Endothelial cell of umbilical vein (primary cell): ENCODE data around the gene DAGLB. TPM values are rescaled to one million over a fixed set of nuclear protein-coding genes. Genes with fewer than 3 reads are reported as not detected.

Source experiments
- BruUV-seq: library from RNA; stranded (reverse); fragments of 400-500 nt; replicated peaks from 2 replicates; lab custom pipeline; 2021; lab: Mats Ljungman, UMichigan
- CTCF ChIA-PET: fragments of 300-600, 350-600 bp; sonication (Branson Sonifier 250); formaldehyde crosslinking; loops from one replicate; lab custom pipeline; 2021; ENCODE audit warnings: antibody characterized with exemption, inconsistent platforms; lab: Charles Lee
- POLR2A ChIA-PET: fragments of 300-600, 350-600 bp; sonication (Branson Sonifier 250); formaldehyde crosslinking; loops from one replicate; lab custom pipeline; 2021; ENCODE audit warnings: antibody characterized with exemption, inconsistent platforms; lab: Charles Lee
- DNase-seq: peaks from one replicate; pipeline ENCODE4 v3.0.0-alpha.2; 2011; ENCODE audit warnings: low read depth, low spot score
- FAIRE-seq: peaks from 2 replicates; lab custom pipeline; 2011; peaks lifted over from hg19 to GRCh38; lab: Jason Lieb, UNC
- H2AFZ ChIP-seq: 2 replicates; pipeline ENCODE4 v1.6.0; 2012; ENCODE audit warnings: low read depth, low read length, control low read depth, inconsistent platforms
- H3K27ac ChIP-seq: 2 replicates; pipeline ENCODE4 v1.5.1; 2011; ENCODE audit warnings: low read depth, mild to moderate bottlenecking, control low read depth, low read length, moderate library complexity; ENCODE audit not compliant: insufficient read depth
- H3K27me3 ChIP-seq, 2 experiments: 2 replicates each; pipeline versions ENCODE4 v1.6.0 to v1.6.1; 2011; ENCODE audit warnings: low read length in 2 of 2, mixed read lengths in 1 of 2; ENCODE audit not compliant: control insufficient read depth in 2 of 2, insufficient read depth in 2 of 2
- H3K36me3 ChIP-seq, 2 experiments: 2 replicates in 1 of 2; 3 replicates in 1 of 2; pipeline ENCODE4 v1.5.1; 2011; ENCODE audit warnings: low read length in 2 of 2, mild to moderate bottlenecking in 1 of 2, moderate library complexity in 1 of 2; ENCODE audit not compliant: control insufficient read depth in 2 of 2, insufficient read depth in 2 of 2; ENCODE audit errors: extremely low read depth in 1 of 2
- H3K4me1 ChIP-seq: 3 replicates; pipeline ENCODE4 v1.5.1; 2011; ENCODE audit warnings: mild to moderate bottlenecking, low read length; ENCODE audit not compliant: control insufficient read depth, insufficient read depth; ENCODE audit errors: extremely low read depth
- H3K4me2 ChIP-seq: 2 replicates; pipeline ENCODE4 v1.6.1; 2011; ENCODE audit warnings: low read length, control low read depth, mixed read lengths; ENCODE audit not compliant: insufficient read depth
- H3K4me3 ChIP-seq, 3 experiments: fragments of 200-600 bp in 1 of 3; sonication (generic), shearing (Covaris generic) in 1 of 3; replicated peaks in 1 of 3; 2 replicates each; pipeline ENCODE4 v1.5.1; 2011 to 2016; ENCODE audit warnings: control low read depth in 3 of 3, low read length in 3 of 3, mild to moderate bottlenecking in 2 of 3, inconsistent platforms in 1 of 3, low read depth in 1 of 3, moderate library complexity in 1 of 3; ENCODE audit not compliant: insufficient read depth in 1 of 3
- H3K79me2 ChIP-seq: 2 replicates; pipeline ENCODE4 v1.6.0; 2012; ENCODE audit warnings: low read length, inconsistent platforms; ENCODE audit not compliant: control insufficient read depth, insufficient read depth
- H3K9ac ChIP-seq: replicated peaks from 2 replicates; pipeline ENCODE3; 2011; ENCODE audit warnings: low read length, control low read depth; ENCODE audit not compliant: insufficient read depth; ENCODE audit errors: extremely low read depth
- H3K9me1 ChIP-seq: replicated peaks from 3 replicates; pipeline ENCODE4 v1.6.0; 2011; ENCODE audit warnings: mild to moderate bottlenecking, low read length; ENCODE audit not compliant: control insufficient read depth, insufficient read depth; ENCODE audit errors: extremely low read depth
- H3K9me3 ChIP-seq: replicated peaks from 2 replicates; pipeline ENCODE4 v1.5.1; 2012; ENCODE audit warnings: low read length, inconsistent platforms; ENCODE audit not compliant: control insufficient read depth, insufficient read depth
- H4K20me1 ChIP-seq: replicated peaks from 2 replicates; pipeline ENCODE3; 2011; ENCODE audit warnings: mild to moderate bottlenecking, low read length; ENCODE audit not compliant: control insufficient read depth, insufficient read depth; ENCODE audit errors: extremely low read depth
- CTCF ChIP-seq, 2 donors: IDR thresholded peaks; 1 replicate in 1 of 2; 2 replicates in 1 of 2; pipeline ENCODE4 v1.5.1; 2011; ENCODE audit warnings: low read length in 2 of 2, mild to moderate bottlenecking in 2 of 2, moderate library complexity in 2 of 2, control low read depth in 1 of 2, inconsistent platforms in 1 of 2, low read depth in 1 of 2; ENCODE audit not compliant: insufficient read depth in 1 of 2; ENCODE audit errors: extremely low read depth in 1 of 2
- EZH2 ChIP-seq: IDR thresholded peaks from 2 replicates; pipeline ENCODE4 v1.6.1; 2012; ENCODE audit warnings: borderline replicate concordance, low read depth, mild to moderate bottlenecking, moderate library complexity, low read length, inconsistent platforms; ENCODE audit not compliant: severe bottlenecking
- FOS ChIP-seq: IDR thresholded peaks from 2 replicates; pipeline ENCODE4 v1.6.1; 2011; ENCODE audit warnings: mild to moderate bottlenecking, low read length, moderate library complexity, borderline replicate concordance; ENCODE audit not compliant: insufficient read depth
- GATA2 ChIP-seq: IDR thresholded peaks from 2 replicates; pipeline ENCODE4 v1.7.0; 2011; ENCODE audit warnings: low read depth, mild to moderate bottlenecking, moderate library complexity, mixed read lengths, low read length; ENCODE audit not compliant: insufficient read length, insufficient read depth
- JUN ChIP-seq: IDR thresholded peaks from 2 replicates; pipeline ENCODE4 v1.6.1; 2011; ENCODE audit warnings: borderline replicate concordance, low read depth; ENCODE audit not compliant: insufficient read length, insufficient read depth
- MAX ChIP-seq: IDR thresholded peaks from 2 replicates; pipeline ENCODE4 v1.6.1; 2011; ENCODE audit not compliant: insufficient read depth, insufficient read length
- POLR2A ChIP-seq: IDR thresholded peaks from 2 replicates; pipeline ENCODE4 v1.6.1; 2012; ENCODE audit warnings: low read depth, mild to moderate bottlenecking, control low read depth, low read length
- POLR2AphosphoS5 ChIP-seq: IDR thresholded peaks from 2 replicates; pipeline ENCODE4 v1.6.1; 2012; ENCODE audit warnings: low read depth, mild to moderate bottlenecking, control low read depth, low read length, moderate library complexity; ENCODE audit not compliant: insufficient read depth
- dilution Hi-C: fragments of 300-500 bp; cut with MboI; formaldehyde crosslinking; loops from one replicate; pipeline ENCODE4 v1.15.0; 2019; ENCODE audit warnings: low sequenced_read_pairs; ENCODE audit not compliant: extremely low pct_ligation_motif_present
- intact Hi-C: fragments of 100-400 bp; cut with micrococcal nuclease; formaldehyde crosslinking; loops from one replicate; pipeline ENCODE4 v1.10.0; 2022
- polyA plus RNA-seq, 4 experiments: library from polyadenylated mRNA; depleted of rRNA in 3 of 4; stranded (reverse) in 3 of 4; unstranded in 1 of 4; fragments of >200 nt; gene quantifications; 2 replicates each; pipeline versions ENCODE4 v1.2.1 to v1.2.3, GENCODE V29; 2011 to 2012; ENCODE audit warnings: missing spikeins in 1 of 4
- total RNA-seq: library from RNA; stranded (reverse); gene quantifications from 2 replicates; pipeline ENCODE4 v1.2.3, GENCODE V29; 2021

DAGLB gene
- total and polyA plus RNA-seq, 2 donors (not counting 3 experiments of a cell fraction or from before 2014, with no cell fraction given): 28.2 to 48.2 TPM

GRCh38 chr7:6437251-6437650 lies 10.5 kb downstream of the DAGLB start:
- H3K4me1 ChIP-seq: peaks cover 11% of the 10 kb centered on the region
- POLR2A ChIA-PET: no interaction called here
- CTCF ChIA-PET: interaction anchor here (1.1 to 1.5 kb wide), 3 partner anchors 9 to 440 kb away, joined by 3 to 5 read pairs (median 4); no protein-coding TSS in a partner anchor
- H3K27ac ChIP-seq: no peak overlapping the region
- H4K20me1 ChIP-seq: no peaks in the 10 kb centered on the region
- H3K9me3 ChIP-seq: no peaks in the 10 kb centered on the region
- dilution Hi-C loops: no loop called here
- H3K9me1 ChIP-seq: no peaks in the 10 kb centered on the region
- peaks cover 0 to 8% of the 10 kb centered on the region in 2 experiments for H3K36me3 ChIP-seq
- H3K79me2 ChIP-seq: peaks cover 45% of the 10 kb centered on the region
- TF ChIP-seq GATA2 (no peak), POLR2AphosphoS5 (no peak), POLR2A (no peak), JUN (no peak), FOS (no peak), CTCF (IDR thresholded peaks at IDR 0.05; ENCODE audit: extremely low read depth in 1 of 2, insufficient read depth in 1 of 2, low read depth in 1 of 2, low read length in 2 of 2) (no peak), MAX (no peak), EZH2 (no peak)
- no peak for DNase-seq
- intact Hi-C loops: loop anchor here (5.0 kb wide), 1 partner anchor 580 kb away; no protein-coding TSS in a partner anchor
- no peaks in the 10 kb centered on the region for H3K27me3 ChIP-seq
- FAIRE-seq: no peak
- H3K4me3 ChIP-seq: no peak overlapping the region
- H2AFZ ChIP-seq: no peak overlapping the region
- H3K9ac ChIP-seq: no peak overlapping the region
- H3K4me2 ChIP-seq: no peak overlapping the region
- BruUV-seq: no TSS peak
